LNCAP (cell line): ENCODE data around the gene TIRAP.

Experiments
- CTCF ChIP-seq: fragments of 450-650 bp; IDR thresholded peaks from 2 replicates; pipeline ENCODE4 v1.5.1; 2017; ENCODE audit warnings: mild to moderate bottlenecking

The TIRAP gene

GRCh38 chr11:126336138-126336541, 53.2 kb downstream of the TIRAP start:
- no peak for TF ChIP-seq CTCF

GRCh38 chr11:126336671-126337101, 53.8 kb downstream of the TIRAP start:
- no peak for TF ChIP-seq CTCF

GRCh38 chr11:126337126-126337473, 54.2 kb downstream of the TIRAP start:
- TF ChIP-seq CTCF, result no peak

- TF ChIP-seq CTCF, result no peak
Observed at GRCh38 chr11:126337474-126338241, 54.8 kb downstream of the TIRAP start.

- TF ChIP-seq CTCF, result no peak
Observed at GRCh38 chr11:126338346-126339055, 55.6 kb downstream of the TIRAP start.

- TF ChIP-seq CTCF, result no peak
Observed at GRCh38 chr11:126339073-126339862, 56.4 kb downstream of the TIRAP start.

- no peak for TF ChIP-seq CTCF
Observed at GRCh38 chr11:126339863-126340434, 57.1 kb downstream of the TIRAP start.
